ENCODE data around the gene CDH22. TPM values are rescaled to one million over a fixed set of nuclear protein-coding genes. Genes with fewer than 3 reads are reported as not detected.

CDH22 gene
- total RNA-seq, 1 donor: not detected

GRCh38 chr20:46333161-46333991 lies 25.1 kb upstream of the CDH22 start:
- Histone ChIP-seq H3K9me3 (ENCODE audit: low read depth, low read length) (no peaks in the 10 kb centered on the region), H3K4me3 (ENCODE audit: low read length) (no peak overlapping the region), H3K27me3 (ENCODE audit: insufficient read depth, low read length) (no peaks in the 10 kb centered on the region), H3K4me1 (ENCODE audit: insufficient read depth, low read length) (no peaks in the 10 kb centered on the region)

- Histone ChIP-seq H3K27me3 (ENCODE audit: insufficient read depth, low read length) (no peaks in the 10 kb centered on the region), H3K9me3 (ENCODE audit: low read depth, low read length) (no peaks in the 10 kb centered on the region), H3K4me3 (ENCODE audit: low read length) (no peak overlapping the region), H3K4me1 (ENCODE audit: insufficient read depth, low read length) (no peaks in the 10 kb centered on the region)
Observed at GRCh38 chr20:46332373-46333160, 24.3 kb upstream of the CDH22 start.

DNA sequence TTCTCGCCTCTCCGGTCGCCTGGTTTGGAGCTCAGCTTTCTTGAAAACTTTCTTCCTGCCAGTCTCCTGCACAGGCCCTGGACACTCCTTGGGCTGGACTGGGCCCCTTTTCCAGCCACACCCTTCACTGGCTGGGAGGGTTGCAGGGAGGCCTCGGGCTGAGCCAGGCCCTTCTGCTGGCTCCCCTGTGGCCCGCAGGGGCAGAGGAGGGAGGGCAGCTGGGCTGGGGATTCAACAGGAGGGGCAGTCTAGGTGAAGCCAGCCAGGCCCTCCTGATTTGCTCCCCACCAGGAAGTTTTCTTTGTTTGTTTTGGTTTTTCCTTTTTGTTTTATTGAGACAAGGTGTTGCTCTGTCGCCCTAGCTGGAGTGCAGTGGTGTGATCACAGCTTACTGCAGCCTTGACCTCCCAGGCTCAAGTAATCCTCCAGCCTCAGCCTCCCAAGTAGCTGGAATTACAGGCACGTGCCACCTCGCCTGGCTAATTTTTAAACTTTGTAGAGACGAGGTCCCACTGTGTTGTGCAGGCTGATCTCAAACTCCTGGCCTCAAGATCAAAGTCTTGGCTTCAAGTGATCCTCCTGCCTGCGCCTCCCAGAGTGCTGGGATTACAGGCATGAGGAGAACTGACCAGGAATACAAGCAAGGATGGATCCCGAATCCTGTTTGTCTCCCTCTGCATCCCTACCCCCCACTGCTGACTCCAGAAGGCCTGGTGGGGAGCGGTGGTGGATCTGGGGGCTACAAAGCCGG lies 23.5 kb upstream of the CDH22 start:
- H3K4me3 ChIP-seq (ENCODE audit: low read length): no peak overlapping the region

GRCh38 chr20:46330831-46331371 lies 22.6 kb upstream of the CDH22 start:
- Histone ChIP-seq H3K9me3 (ENCODE audit: low read depth, low read length) (no peaks in the 10 kb centered on the region), H3K4me3 (ENCODE audit: low read length) (no peak overlapping the region), H3K4me1 (ENCODE audit: insufficient read depth, low read length) (no peaks in the 10 kb centered on the region), H3K27me3 (ENCODE audit: insufficient read depth, low read length) (no peaks in the 10 kb centered on the region)

More for the DNA sequence above, 23.5 kb upstream of the CDH22 start:
- H3K27me3 ChIP-seq (ENCODE audit: insufficient read depth, low read length): no peaks in the 10 kb centered on the region
- H3K4me1 ChIP-seq (ENCODE audit: insufficient read depth, low read length): no peaks in the 10 kb centered on the region
- H3K9me3 ChIP-seq (ENCODE audit: low read depth, low read length): no peaks in the 10 kb centered on the region

DNA sequence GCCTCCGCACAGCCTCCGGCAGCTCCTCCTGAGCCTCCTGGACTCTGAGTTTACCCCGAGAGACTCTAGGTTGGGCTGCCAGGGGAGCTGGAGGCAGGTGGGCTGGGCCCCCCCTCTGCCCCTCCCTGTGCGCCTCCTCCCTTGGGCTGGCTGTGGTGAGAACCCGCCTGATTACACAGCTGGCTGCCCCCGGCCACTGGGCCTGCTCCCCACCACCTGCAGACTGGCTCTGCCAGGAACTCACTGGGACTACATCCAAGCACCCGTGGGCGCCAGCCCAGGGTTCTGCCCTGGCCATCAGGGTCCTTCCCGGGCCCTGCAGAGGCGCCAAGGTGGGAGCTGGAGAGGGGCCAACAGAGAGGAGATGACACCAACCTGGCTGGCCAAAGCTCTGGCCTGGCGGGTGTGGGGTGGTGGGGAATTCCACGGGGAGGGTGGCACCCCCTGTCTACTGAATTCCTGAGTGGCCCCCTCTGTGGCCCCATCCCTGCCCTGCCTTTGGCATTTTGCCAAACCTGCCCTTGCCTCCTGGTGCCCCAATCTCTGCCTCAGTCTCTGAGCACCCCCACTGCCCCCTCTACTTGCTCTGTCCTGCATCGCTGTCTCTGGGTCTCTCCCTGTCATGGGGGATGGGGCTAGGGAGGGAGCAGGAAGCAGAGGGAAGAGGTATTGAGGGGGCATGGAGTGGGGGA lies 21.9 kb upstream of the CDH22 start:
- H3K4me3 ChIP-seq (ENCODE audit: low read length): no peak overlapping the region
- no peaks in the 10 kb centered on the region for H3K4me1 ChIP-seq (ENCODE audit: insufficient read depth, low read length)
- no peaks in the 10 kb centered on the region for H3K9me3 ChIP-seq (ENCODE audit: low read depth, low read length)
- H3K27me3 ChIP-seq (ENCODE audit: insufficient read depth, low read length): no peaks in the 10 kb centered on the region

GRCh38 chr20:46328200-46328882 lies 20.0 kb upstream of the CDH22 start:
- Histone ChIP-seq H3K4me3 (ENCODE audit: low read length) (no peak overlapping the region), H3K9me3 (ENCODE audit: low read depth, low read length) (no peaks in the 10 kb centered on the region), H3K27me3 (ENCODE audit: insufficient read depth, low read length) (no peaks in the 10 kb centered on the region), H3K4me1 (ENCODE audit: insufficient read depth, low read length) (no peaks in the 10 kb centered on the region)

- no peaks in the 10 kb centered on the region for H3K27me3 ChIP-seq (ENCODE audit: insufficient read depth, low read length)
- no peak overlapping the region for H3K4me3 ChIP-seq (ENCODE audit: low read length)
- H3K4me1 ChIP-seq (ENCODE audit: insufficient read depth, low read length): no peaks in the 10 kb centered on the region
- no peaks in the 10 kb centered on the region for H3K9me3 ChIP-seq (ENCODE audit: low read depth, low read length)
Observed at GRCh38 chr20:46327557-46327956, 19.3 kb upstream of the CDH22 start.

DNA sequence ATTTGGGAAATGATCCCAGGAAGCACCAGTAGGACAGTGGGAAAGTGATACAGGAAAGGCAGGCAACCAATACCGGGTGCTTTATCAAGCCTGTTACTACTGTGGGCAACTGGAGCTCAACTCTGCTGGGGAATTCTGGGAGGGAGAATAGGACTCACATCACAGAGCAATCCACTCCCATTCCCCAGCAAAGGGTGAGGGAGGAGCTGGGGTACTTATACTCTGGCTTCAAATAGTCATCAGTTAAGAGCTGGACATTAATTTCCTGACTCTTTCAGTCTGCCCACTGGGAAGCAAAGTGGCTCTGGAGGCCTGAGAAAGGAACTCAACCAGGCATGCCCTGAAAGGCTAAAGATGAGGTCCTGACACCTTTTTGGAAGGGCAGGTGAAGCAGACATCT lies 17.5 kb upstream of the CDH22 start:
- Histone ChIP-seq H3K9me3 (ENCODE audit: low read depth, low read length) (no peaks in the 10 kb centered on the region), H3K27me3 (ENCODE audit: insufficient read depth, low read length) (no peaks in the 10 kb centered on the region), H3K4me1 (ENCODE audit: insufficient read depth, low read length) (no peaks in the 10 kb centered on the region), H3K4me3 (ENCODE audit: low read length) (no peak overlapping the region)

DNA sequence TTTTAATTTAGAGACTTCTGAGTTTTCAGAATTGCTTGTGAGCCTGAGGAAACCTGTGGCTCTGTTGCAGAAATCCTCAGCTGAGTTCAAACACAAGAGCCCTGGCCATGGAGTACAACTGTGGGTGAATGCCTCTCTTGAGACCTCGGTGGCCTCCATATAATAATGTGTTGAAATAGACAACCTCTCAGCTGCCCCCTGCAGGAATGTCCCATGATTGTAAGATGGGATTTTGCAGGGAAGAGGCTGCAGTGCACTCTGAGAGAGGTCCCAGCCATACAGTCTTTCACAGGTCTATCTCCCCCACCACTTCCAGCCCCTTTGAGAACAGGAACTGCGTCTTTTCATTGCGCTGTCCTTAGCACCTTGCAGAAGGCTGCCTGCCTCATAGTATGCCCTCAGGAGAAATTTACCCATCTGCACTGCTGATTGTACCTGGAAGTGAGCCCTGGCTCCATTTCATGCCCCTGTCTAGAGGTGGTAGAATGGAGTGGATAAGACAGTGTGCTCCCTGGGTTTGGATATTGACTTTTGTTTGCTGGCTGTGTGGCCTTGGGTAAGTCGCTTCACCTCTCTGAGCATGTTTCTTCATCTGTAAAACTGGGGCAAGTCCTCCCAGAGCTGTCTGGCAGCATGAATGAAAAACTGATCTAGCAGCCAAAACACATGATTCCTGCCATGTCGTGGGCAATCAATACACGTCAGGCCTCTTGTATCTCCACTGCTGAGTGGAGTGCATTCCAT lies 16.8 kb upstream of the CDH22 start:
- Histone ChIP-seq H3K9me3 (ENCODE audit: low read depth, low read length) (no peaks in the 10 kb centered on the region), H3K4me3 (ENCODE audit: low read length) (no peak overlapping the region), H3K4me1 (ENCODE audit: insufficient read depth, low read length) (no peaks in the 10 kb centered on the region), H3K27me3 (ENCODE audit: insufficient read depth, low read length) (no peaks in the 10 kb centered on the region)

- no peaks in the 10 kb centered on the region for H3K9me3 ChIP-seq (ENCODE audit: low read depth, low read length)
- no peak overlapping the region for H3K4me3 ChIP-seq (ENCODE audit: low read length)
- no peaks in the 10 kb centered on the region for H3K4me1 ChIP-seq (ENCODE audit: insufficient read depth, low read length)
- H3K27me3 ChIP-seq (ENCODE audit: insufficient read depth, low read length): no peaks in the 10 kb centered on the region
Observed at GRCh38 chr20:46324379-46324778, 16.1 kb upstream of the CDH22 start.

DNA sequence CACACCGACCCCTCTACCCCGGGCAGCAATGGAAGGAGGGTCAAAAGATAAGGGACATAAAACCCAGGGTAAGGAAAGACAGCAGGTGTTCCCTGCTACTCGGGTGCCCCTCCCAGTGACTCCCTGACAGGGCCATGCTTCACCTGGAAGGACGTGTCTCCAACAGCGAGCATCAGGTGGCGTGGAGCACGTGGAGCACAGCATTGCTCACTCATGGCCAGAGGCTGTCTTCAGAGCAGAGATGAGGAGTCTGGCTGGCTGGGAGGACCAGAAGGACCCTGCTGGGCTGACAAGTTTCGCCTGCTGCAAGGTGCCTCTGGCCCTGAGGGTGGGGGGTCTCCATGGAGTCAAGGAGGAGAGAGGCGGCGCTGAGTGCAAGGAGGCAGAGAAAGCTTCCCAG lies 15.3 kb upstream of the CDH22 start:
- H3K9me3 ChIP-seq (ENCODE audit: low read depth, low read length): no peaks in the 10 kb centered on the region
- no peaks in the 10 kb centered on the region for H3K27me3 ChIP-seq (ENCODE audit: insufficient read depth, low read length)
- no peaks in the 10 kb centered on the region for H3K4me1 ChIP-seq (ENCODE audit: insufficient read depth, low read length)
- H3K4me3 ChIP-seq (ENCODE audit: low read length): no peak overlapping the region

DNA sequence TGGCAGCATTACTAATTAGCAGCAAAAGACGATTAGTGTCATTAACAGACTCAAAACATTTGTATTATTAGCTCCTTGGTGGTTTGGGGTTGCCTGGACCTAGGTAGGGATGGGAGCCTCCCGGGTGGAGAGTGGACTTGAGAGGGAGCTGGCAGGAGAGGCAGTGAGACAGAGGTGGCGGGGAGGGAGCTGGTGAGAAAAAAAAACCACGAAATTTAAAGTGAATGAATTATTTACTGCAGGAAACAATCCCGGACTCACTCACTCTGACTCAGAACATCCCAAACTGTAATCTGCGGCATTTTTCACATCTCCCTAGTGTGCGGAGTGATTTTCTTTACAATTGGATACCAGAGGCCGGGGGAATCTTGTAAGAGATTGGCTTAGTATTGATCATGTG lies 14.3 kb upstream of the CDH22 start:
- Histone ChIP-seq H3K4me3 (ENCODE audit: low read length) (no peak overlapping the region), H3K9me3 (ENCODE audit: low read depth, low read length) (no peaks in the 10 kb centered on the region), H3K27me3 (ENCODE audit: insufficient read depth, low read length) (no peaks in the 10 kb centered on the region), H3K4me1 (ENCODE audit: insufficient read depth, low read length) (no peaks in the 10 kb centered on the region)

DNA sequence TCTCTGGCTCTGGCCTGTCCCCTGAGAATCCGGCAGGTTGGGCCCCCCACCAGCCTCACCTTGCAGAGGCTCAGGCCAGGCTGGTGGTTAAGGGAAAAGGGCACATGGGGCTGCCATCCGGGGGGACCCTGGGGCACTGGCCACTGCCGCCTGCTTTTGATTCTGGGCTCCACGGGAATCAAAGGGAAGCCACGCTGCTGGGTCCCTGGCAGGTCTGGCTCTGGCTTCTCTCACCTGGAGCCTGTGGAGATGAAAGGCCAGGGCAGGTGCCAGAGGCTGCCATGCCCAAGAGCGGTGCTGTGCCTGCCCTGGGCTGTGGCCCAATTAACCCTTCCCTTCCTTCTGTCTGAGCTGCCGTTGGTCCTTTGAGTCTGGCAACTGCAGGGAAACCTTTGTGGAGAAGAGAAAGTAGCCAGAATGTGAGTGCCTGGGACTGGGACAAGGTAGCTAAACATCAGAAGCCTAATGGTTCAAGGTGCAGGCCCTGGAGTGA lies 9.4 kb upstream of the CDH22 start:
- no peaks in the 10 kb centered on the region for H3K4me1 ChIP-seq (ENCODE audit: insufficient read depth, low read length)
- H3K9me3 ChIP-seq (ENCODE audit: low read depth, low read length): no peaks in the 10 kb centered on the region
- peaks cover 34% of the 10 kb centered on the region for H3K27me3 ChIP-seq (ENCODE audit: insufficient read depth, low read length)
- no peak overlapping the region for H3K4me3 ChIP-seq (ENCODE audit: low read length)
